Stimulated activated CD4-positive, alpha-beta T cell treated with anti-CD3 and anti-CD28 coated beads, Interleukin-4, amount 100 ng/mL, for 1 hour (primary cell): Measurements from ENCODE around the gene TRDN.
"Not testable (repeated sequence)": the region's sequence is repeated elsewhere in the genome, so short reads cannot be mapped to it uniquely, and the experiment has no call there.

Source experiments
- DNase-seq: peaks from one replicate; pipeline ENCODE4 v3.0.0-alpha.2; 2020

TRDN gene

GRCh38 chr6:123233336-123233735 lies 403.4 kb downstream of the TRDN start:
- DNase-seq: no peak

- DNase-seq: not testable (repeated sequence)
Observed at GRCh38 chr6:123227789-123228188, 409.0 kb downstream of the TRDN start.

- no peak for DNase-seq
Observed at GRCh38 chr6:123226398-123226797, 410.4 kb downstream of the TRDN start.

GRCh38 chr6:123224077-123224476 lies 412.7 kb downstream of the TRDN start:
- no peak for DNase-seq

- no peak for DNase-seq
Observed at GRCh38 chr6:123223461-123223860, 413.3 kb downstream of the TRDN start.

GRCh38 chr6:123215211-123215610 lies 421.5 kb downstream of the TRDN start:
- DNase-seq: no peak

GRCh38 chr6:123214433-123214832 lies 422.3 kb downstream of the TRDN start:
- DNase-seq: no peak

- no peak for DNase-seq
Observed at GRCh38 chr6:123213921-123214320, 422.8 kb downstream of the TRDN start.

- DNase-seq: no peak
Observed at GRCh38 chr6:123211777-123212545, 424.8 kb downstream of the TRDN start.

GRCh38 chr6:123210645-123211044 lies 426.1 kb downstream of the TRDN start:
- DNase-seq: no peak

GRCh38 chr6:123207967-123208510 lies 428.7 kb downstream of the TRDN start:
- DNase-seq: no peak

GRCh38 chr6:123203928-123204327 lies 432.8 kb downstream of the TRDN start:
- DNase-seq: no peak

- DNase-seq: no peak
Observed at GRCh38 chr6:123201869-123202372, 434.8 kb downstream of the TRDN start.

- DNase-seq: no peak
Observed at GRCh38 chr6:123193298-123193697, 443.5 kb downstream of the TRDN start.

GRCh38 chr6:123189816-123190215 lies 446.9 kb downstream of the TRDN start:
- no peak for DNase-seq

- DNase-seq: no peak
Observed at GRCh38 chr6:123182998-123183397, 453.8 kb downstream of the TRDN start.

- no peak for DNase-seq
Observed at GRCh38 chr6:123176706-123177105, 460.0 kb downstream of the TRDN start.

- DNase-seq: no peak
Observed at GRCh38 chr6:123171341-123172115, 465.2 kb downstream of the TRDN start.

GRCh38 chr6:123169774-123170095 lies 467.0 kb downstream of the TRDN start:
- no peak for DNase-seq

GRCh38 chr6:123168892-123169773 lies 467.6 kb downstream of the TRDN start:
- no peak for DNase-seq

- no peak for DNase-seq
Observed at GRCh38 chr6:123168466-123168865, 468.3 kb downstream of the TRDN start.
